Epidermal melanocyte (primary cell): Measurements from ENCODE around the gene PLEKHA7.
"Not testable (repeated sequence)": the region's sequence is repeated elsewhere in the genome, so short reads cannot be mapped to it uniquely, and the experiment has no call there.

Source experiments
- DNase-seq: peaks from one replicate; pipeline ENCODE4 v3.0.0; 2011; ENCODE audit warnings: low spot score; ENCODE audit not compliant: insufficient read length

PLEKHA7 gene

DNA sequence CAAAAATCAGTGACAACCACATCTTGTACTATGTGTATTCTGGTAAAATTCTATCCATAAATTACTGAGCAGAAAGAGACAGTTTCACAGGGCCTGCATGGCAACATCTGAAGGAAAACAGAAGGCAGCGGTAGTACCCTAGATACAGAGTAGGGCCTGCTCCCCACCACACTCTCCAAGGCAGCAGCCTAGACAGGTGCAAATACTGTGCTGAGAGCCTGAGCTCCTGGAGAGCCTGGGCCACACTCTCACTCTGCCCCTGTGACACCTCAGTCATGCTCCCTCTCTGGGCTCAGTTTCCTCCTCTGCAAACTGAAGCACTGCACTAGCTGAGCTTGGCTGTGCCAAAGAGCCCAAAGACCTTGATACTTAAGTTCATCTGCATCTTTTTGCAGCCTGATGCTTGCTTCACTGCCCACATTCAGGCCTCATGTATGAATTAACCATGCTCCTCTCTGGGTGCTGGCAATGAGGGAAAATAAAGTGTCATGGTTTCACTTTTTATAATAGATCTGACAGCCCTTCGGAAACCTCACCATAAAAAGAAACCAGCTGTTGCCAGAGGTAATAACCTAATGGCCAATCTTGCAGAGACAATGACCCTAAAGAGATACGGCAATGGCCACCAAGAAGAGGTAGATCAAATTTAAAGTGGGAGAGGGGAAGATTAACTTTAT, 104.7 kb downstream of the PLEKHA7 start:
- DNase-seq = no peak

DNA sequence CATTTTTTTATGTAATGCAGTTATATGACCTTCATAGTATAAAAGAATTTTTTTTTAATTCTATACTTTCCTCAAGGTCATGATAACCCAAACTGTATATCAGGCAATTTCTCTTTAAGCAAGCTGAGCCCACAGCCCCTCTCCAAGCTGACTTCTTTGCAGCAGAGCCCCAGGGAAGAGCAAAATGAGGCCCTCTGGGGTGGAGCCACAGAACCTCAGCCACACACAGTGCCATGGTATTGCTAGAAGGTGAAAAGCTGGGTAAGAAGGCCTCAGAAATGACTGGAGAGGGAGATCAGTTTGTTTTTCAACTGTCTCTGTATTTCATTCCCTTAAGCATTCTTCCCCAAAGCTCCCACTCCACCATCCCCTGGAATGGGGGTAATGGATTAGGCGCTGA, 108.8 kb downstream of the PLEKHA7 start:
- DNase-seq = no peak

DNA sequence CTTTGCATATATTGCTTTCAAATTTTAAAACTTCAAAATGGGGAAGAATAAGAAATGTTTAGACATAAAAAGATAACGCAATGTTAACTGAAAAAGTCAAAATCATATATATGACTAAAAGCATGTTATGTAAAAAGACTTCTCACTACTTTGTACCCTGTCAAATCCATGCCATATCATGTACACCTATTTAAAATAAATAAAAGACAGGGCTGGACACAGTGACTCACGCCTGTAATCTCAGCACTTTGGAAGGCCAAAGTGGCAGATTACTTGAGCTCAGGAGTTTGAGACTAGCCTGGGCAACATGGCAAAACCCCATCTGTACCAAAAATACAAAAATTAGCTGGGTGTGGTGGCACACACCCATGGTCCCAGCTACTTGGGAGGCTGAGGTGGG, 109.5 kb downstream of the PLEKHA7 start:
- DNase-seq = not testable (repeated sequence)

DNA sequence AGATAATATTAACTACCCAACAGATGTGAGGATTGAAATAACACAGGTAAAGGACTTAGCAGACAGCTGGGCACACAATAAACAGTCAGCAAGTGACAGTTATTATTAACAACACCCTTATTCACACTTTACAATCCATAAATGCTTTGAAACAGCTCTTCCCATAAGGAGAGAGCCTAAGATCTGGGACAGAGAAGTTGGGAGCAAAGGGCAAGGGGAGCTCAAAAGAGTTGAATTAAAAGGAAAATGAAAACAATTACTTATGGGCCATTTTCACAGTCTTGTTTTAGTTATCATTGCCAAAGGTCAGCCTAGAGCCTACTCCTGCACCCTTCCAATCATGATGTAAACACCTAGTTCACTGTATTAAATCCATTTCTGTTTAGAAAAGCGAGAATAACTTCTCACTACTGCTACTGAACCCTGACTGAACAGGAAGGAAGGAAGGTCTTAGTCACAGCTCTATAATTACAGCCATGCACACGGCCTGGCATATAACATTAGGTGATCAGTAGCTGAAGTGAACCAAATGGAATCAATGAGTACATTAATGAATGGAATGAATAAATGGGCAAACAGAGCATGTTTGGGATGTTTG, 111.3 kb downstream of the PLEKHA7 start:
- DNase-seq = no peak

DNA sequence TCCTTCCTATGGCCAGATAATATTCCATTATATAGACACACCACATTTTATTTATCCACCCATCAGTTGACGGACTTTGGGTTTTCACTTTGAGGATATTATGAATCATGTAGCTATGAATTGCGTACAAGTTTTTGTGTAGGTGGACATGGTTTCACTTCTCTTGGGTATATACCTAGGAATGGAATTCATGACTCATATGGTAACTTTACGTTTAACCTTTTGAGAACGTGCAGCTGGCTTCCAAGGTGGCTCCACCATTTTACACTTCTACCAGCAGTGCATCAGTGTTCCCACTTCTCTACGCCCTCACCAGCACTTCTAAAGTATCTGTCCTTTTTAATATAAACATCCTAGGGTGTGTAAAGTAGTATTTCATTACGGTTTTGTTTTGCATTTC, 112.0 kb downstream of the PLEKHA7 start:
- no peak for DNase-seq

DNA sequence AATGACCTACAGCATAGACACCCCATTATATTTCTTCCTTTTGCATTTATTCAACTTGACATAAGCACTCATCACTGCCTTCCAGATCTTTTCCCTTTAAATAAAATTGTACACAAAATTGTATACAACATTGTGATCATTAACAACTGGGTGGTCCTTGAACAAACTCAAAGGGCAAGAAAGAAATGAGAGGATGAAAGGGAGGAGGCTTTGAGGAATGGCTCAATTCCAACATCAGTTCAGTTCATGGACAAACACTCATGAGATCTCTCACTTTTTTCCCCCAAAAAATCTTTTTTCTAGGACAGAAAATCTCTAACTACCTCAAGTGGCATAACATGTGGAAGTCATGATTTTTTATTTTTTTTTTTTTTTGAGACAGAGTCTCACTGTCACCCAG, 113.7 kb downstream of the PLEKHA7 start:
- no peak for DNase-seq

DNA sequence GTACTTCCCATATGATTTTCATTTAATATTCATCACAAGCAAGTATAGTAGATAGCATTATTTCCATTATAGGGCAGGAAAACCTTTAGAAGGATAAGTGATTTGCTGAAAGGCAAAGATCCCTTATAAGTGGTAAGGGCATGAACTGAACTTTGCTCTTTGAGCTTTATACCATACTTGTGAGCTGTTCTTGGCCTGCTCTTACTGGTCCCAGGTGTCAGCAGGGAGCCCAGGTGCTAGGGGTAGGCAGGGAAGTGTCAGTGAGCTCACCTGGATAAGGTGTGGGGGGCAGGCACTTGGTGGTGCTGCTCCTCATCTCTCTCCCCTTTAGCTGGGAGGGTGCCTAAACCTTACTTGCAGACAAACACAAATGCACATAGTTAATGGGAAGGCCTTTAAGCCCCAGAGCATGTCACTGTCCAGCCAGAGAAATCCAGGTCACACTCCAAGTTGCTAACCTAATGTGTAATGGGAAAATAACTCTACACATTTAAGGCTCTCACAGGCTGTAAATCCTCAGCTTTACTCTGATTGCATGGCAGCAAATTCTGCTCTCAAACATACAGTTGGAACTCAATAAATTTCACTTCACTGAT, 114.4 kb downstream of the PLEKHA7 start:
- no peak for DNase-seq

DNA sequence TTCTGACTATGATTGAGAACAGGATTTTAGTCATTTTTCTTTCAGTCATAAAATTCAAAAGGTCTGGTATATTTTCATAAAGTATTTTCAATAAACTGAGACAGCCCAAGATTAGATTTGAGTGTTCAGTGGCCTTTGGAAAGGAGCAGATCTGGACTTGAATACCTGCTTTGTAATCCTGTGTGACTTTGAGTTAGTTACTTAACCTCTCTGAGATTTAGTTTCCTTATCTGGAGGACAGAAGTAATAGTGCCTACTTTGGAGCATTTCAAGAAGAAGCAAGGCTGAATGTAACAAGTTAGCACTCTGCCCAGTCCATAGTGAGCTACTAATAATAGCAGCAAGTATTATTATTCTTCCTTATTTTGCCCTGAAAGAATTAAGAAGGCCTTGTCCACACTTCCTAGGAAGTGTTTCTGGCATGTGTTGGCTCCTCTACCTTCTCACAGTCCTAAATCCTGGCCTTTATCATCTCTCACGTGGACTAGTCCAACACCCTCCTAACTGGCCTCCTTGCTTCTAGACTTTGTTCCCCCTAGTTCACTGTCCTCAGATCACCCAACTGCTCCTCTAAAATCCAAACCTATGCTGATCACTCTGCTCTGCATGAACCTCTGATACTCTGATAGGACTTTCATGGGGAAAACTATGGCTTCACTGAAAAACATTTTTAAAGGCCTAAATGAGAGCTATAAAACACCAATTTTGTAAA, 115.8 kb downstream of the PLEKHA7 start:
- no peak for DNase-seq

DNA sequence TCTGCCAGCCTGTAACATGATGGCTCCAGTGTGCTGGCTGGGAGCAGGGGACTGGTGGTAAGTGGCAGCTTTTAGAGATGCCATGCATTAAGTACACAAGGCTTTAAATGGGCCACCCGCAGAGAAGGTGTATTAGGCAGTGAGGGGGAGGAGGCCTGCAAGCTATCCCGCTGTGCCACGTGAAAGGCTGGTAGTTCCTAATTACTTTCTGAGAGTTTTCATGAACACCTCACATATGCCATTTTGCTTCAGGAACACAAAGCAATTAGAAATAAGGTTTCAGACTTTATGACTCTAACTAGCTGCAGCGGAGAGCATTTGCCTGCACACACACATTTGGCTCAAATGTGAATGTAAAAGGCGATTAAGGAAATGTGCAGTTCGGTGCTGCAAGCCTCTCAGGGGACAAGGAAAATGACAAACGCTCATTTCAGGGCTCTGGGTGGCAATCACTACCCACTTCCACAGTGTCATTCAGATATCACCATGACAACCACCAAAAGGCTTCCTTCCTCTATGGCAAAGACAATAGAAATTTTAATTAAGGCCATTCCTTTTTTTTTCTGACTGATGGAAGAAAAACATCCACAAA, 116.6 kb downstream of the PLEKHA7 start:
- no peak for DNase-seq

DNA sequence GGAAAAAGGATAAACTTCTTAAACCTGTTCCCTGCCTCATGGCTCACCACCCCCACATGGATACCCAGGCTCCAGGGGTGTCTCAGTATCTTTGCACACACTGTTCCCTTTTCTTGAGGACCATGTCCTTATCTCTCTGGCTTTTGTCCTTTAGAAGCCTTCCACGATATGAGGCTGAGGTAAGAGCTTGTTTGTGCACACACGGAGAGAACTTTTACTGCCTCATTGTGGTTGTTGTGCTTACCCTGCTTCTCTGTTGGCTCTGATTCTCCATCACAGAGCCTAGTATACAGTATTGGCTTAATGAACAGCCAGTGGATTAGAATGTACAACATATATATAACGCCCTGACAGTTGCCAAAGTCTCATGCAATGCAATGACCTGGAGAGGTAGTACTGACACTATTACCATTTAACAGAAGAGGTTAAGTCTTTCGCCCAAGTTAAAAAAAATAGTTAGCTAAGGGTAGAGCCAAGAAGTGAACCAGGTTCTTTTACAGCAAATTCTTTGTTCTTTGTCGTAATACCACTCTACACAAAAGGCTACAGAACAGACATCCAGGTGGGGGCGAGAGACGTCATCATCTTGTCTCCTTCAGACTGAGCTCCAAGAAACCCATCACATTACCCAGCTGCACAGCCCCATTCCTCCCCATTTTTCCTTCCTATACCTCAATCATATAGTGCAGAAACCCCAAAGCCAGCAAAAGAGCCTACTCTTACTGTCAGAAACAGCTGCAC, 117.3 kb downstream of the PLEKHA7 start:
- DNase-seq = no peak

DNA sequence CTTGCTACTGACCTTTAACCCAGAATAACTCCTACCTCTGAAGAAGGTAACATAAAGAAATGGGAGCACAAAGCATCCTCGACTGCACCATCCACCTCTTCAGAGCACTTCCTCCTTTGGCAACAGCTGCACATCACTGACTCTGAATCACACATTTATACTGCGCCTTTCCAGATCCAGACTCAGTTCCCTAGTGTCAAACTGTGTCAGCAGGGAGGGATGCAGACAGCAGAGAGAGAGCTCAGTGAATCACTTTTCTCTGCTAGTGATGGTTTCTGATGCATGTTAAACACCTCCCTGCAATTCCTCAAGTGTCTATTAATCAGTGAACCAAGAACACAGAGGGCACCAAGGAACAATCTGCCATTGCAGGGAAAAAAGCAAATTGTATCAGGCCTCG, 118.9 kb downstream of the PLEKHA7 start:
- no peak for DNase-seq

DNA sequence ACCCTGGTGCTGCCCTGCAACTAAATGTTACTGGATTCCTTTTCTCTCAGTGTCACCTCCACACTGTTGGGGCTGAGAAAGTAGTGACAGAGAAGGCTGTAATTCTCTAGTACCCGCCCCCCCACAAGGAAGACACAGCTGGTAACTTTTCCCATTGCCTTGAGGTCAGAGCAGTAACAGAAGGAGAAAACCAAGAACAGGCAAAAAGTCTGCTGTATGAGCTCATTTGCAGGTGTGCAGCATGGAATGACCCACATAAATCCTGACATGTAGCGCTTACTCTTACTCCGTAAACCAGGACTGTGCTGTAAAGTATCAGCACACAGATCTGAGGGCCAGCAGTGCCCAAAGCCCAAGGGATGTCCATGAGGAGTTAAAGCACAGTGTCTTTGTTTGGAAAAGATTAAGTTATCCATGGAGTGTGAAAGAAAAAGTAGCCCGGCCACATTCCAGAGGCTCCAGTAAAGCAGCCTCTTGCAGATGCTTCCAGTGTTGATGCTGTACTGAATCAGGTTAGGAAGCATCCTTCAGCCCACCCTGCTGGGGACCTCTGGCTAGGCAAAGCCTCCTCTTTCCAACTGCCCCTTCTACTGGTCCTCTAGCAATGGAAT, 120.7 kb downstream of the PLEKHA7 start:
- no peak for DNase-seq

DNA sequence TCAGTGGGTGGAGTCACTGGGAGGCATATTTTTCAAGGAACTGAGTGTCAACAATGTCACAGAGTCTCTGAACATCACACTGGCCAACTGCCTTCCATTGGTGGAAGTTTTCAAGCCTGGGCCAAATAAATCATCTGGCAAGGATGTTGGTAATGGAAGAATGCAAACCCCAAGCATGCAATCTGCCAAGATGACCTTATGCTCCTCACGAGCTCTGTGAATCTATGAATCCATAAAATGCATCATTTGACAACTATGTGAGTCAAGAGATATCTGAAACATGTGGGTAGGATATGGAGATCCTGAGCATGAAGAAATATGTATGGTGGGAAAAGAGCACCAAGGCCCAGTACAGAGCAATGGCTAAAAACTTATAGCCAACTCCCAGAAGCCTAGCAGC, 122.2 kb downstream of the PLEKHA7 start:
- no peak for DNase-seq

DNA sequence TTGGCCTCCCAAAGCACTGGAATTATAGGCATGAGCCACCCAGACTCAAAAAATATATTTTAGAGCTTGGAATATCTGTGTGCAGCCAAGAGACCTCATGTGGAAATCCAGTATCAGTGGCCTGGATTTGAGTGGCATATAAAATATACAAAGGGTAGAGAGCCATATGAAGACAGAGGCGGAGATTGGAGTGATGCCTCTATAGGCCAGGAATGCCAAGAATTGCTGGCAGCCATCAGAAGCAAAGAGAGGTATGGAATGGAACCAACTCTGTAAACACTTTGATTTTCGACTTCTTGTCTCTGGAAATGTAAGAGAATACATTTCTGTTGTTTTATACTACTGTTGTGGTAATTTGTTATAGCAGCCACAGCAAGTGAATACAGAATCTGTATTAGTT, 123.0 kb downstream of the PLEKHA7 start:
- DNase-seq = no peak

DNA sequence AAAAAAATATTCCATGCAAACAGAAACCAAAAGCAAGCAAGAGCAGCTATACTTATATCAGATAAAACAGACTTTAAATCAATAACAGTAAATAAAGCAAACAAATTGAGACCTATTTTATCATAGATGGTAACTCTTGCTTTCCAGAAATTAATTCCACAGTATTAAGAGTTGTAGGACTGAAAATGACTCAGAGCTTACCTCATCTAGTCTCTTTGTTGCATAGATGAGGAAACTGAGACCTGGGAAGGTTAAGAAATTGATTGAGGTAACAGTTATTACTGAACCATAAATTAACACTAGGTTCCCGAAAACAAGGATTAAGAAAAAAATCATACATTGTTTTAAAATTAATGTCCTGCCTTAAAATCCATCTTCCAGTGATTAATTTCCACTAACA, 123.8 kb downstream of the PLEKHA7 start:
- no peak for DNase-seq

DNA sequence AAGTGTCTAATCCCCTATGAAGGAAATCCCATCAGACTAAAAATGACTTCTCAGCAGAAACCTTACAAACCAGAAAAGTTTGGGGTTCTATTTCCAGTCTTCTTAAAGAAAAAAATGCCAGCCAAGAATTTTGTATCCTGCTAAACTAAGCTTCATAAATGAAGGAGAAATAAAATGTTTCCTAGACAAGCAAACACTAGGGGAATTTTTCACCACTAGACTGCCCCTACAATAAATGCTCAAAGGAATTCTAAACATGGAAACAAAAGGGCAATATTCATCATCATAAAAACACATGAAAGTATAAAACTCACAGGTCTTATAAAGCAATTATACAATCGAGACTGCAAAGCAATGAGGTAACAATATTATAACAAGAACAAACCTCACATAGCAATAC, 124.3 kb downstream of the PLEKHA7 start:
- no peak for DNase-seq

DNA sequence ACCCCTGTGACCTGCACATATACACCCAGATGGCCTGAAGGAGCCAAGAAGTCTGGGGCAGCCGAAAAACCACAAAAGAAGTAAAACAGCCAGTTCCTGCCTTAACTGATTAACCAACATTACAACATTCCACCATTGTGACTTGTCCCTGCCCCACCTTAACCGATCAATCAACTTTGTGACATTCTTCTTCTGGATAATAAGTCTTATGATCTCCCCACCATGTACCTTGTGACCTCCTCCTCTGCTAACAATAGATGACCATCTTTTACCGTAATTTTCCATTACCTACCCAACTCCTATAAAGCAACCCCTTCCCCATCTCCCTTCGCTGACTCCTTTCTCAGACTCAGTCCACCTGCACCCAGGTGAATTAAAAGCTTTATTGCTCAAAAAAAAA, 125.2 kb downstream of the PLEKHA7 start:
- not testable (repeated sequence) for DNase-seq

DNA sequence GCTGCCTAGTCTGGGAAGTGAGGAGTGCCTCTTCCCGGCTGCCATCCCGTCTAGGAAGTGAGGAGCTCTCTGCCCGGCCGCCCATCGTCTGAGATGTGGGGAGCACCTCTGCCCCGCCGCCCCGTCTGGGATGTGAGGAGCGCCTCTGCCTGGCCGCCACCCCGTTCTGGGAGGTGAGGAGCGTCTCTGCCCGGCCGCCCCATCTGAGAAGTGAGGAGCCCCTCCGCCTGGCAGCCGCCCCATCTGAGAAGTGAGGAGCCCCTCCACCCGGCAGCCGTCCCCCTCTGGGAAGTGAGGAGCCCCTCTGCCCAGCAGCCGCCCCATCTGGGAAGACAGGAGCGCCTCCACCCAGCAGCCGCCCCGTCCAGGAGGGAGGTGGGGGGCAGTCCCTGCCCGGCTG, 126.3 kb downstream of the PLEKHA7 start:
- not testable (repeated sequence) for DNase-seq

DNA sequence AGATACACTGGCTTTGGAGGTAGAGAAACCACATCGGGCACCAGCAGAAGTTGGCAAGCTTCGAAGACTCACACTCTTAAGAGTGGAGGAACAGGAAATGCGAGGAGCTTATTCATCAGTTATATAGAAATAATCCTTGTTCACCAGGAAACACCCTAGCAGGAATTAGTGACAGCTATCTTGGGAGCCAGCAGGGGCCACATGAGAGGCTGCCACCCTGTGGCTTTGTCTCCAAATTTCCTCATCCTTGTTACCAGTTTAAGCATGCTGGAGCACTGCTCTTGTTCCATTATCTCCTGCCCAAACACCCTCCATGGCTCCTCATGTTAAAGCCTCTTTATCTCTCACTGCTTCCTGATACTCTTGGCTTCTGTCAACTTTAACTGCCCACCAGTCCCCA, 131.0 kb downstream of the PLEKHA7 start:
- DNase-seq = no peak

DNA sequence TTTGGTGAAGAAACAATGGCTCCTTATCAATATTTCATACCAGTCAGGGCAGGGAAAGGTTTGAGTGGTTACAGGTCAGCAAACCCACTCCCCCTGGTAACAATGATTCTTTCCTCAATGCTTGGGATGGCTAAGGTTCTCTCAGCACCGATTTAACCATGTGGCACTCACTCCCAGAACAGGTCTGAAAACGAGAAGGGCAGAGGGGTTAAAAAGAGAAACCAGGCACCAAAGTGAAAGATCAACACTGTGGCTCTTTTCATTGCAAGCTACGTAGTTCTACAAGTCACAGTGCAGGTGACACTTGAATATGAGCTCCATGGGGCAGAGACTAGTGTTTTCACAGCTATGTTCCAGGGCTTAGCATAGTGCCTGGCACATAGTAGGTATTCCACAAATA, 132.4 kb downstream of the PLEKHA7 start:
- no peak for DNase-seq
